ENCODE data around the gene S100A1.
"Not testable (repeated sequence)": the region's sequence is repeated elsewhere in the genome, so short reads cannot be mapped to it uniquely, and the experiment has no call there.

Gene S100A1

GRCh38 chr1:153627715-153628626 is at the start of gene S100A1:
TSS of gene S100A1 (plus strand) at chr1:153628434. CDS start at chr1:153630522, 2,088 bp downstream.
- DNase-seq (ENCODE audit: low read depth) = no peak

- DNase-seq (ENCODE audit: low read depth) = no peak
Measured at GRCh38 chr1:153578490-153578889, 49.7 kb upstream of the S100A1 start.

GRCh38 chr1:153578936-153579335 is 49.3 kb upstream of the S100A1 start:
- no peak for DNase-seq (ENCODE audit: low read depth)

- DNase-seq (ENCODE audit: low read depth) = not testable (repeated sequence)
Measured at GRCh38 chr1:153582836-153583235, 45.4 kb upstream of the S100A1 start.

- DNase-seq (ENCODE audit: low read depth) = not testable (repeated sequence)
Measured at GRCh38 chr1:153583514-153583913, 44.7 kb upstream of the S100A1 start.

DNA sequence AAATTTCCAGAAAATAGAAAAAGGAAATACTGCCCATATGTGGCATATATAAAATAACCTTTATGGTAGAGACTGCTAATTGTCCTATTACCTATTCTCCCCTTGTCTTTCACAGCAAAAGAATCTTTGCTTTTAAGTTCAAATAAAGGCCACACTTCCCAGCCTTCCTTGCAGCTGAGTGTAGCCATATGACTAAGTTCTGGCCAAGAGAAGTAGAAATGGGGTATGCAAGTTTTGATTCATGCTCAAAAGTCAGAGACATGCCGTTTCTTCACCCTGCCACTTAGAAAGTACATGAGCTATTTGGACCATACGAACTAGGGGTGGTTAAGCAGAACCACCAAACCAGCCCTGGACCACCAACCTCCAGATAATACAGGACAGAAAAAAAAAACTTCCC is 44.3 kb upstream of the S100A1 start:
- DNase-seq (ENCODE audit: low read depth) = no peak

DNA sequence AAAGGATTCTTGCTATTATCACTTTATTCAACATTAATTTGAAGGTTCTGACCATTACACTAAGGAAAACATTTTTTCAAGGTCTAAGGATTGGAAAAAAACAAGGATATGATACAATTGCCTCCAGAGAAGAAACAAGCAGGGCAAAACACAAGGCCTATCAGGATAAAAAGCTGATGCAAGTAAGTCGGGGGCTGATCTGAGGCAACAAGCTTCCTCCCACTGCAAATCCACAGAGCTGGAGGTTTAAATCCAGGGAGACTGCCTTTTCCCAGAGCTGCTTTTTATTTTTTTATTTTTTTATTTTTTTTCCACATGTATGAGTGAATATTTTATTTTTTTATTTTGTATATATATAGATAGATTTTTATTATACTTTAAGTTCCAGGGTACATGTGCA is 43.2 kb upstream of the S100A1 start:
- no peak for DNase-seq (ENCODE audit: low read depth)

DNA sequence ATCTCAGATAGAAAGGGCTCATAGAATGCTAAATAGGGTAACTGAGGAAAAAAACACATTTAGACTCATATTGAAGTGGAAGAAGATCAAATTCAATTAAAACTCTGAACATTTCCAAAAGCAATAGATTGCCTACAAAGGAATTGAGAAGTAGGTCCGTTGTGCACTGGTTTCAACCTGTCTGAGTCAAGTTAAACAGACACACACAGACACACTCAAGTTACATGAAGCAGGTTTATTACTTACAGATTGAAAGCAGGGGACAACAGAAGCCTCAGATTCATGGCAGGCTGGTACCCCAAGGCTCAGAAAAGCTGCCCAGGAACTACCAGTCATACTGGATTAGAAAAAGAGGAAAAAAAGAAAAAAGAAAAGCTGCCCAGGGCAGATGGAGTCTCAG is 41.9 kb upstream of the S100A1 start:
- no peak for DNase-seq (ENCODE audit: low read depth)

DNA sequence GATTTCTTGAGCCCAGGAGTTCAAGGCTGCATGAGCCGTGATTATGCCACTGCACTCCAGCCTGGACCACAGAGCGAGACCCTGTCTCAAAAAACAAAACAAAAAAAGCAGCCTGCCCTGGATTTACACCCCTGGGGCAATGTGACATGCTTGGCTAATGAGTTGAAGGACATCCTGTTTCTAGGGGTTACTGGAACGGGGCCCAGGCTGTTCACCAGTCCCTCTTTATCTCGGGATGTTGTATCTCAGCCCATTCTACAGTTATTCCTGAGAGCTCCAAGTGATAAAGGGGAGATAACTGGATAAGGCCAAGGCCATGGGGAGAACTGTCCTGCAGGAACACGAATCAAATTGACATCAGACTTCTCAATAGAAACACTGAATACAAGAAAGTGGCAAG is 40.9 kb upstream of the S100A1 start:
- DNase-seq (ENCODE audit: low read depth) = no peak

DNA sequence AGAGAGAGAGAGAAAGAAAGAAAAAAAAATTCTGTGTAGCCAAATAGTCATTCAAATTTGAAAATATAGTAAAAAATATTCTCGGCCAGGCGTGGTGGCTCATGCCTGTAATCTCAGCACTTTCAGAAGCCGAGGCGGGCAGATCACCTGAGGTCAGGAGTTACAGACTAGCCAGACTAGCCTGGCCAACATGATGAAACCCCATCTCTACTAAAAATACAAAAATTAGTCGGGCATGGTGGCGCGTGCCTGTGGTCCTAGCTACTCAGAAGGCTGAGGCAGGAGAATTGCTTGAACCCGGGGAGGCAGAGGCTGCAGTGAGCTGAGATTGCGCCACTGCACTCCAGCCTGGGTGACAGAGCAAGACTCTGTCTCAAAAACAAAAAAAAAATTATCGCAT is 40.2 kb upstream of the S100A1 start:
- not testable (repeated sequence) for DNase-seq (ENCODE audit: low read depth)

DNA sequence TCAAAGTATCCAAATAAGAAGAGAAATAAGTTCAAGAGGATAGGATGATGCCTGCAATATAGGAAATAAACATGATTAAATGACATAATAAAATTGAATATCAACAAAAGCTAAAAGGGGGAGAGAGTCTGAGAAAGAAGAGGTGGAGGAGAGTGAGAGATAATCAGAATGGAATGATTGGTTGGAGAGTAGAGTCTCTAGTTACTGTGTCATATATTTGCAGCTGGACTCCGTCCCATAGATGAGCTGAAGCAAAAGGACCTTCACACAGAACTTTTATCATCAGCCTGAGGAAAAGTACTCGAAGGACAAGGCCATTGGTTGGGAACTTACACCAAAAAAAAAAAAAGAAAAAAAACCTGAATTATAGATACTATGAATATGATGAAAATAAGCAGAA is 39.8 kb upstream of the S100A1 start:
- DNase-seq (ENCODE audit: low read depth) = no peak

DNA sequence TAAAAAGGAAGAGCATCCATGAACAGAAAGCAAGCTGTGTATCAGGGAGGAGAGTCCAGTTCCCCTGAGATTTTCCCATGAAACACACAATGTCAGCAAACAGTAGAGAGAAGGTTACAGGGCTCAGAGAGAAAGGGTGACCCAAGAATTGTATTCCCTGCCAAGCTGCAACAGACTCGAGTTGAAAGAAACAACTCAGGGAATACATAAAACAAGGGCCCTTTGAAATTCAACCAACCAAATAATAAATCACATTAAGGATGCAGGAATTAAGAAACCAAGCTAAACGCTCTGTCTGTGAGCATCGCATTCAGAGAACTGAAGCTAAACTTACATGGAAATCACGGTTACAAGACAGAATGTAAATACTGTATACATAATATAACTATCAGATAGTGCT is 35.5 kb upstream of the S100A1 start:
- DNase-seq (ENCODE audit: low read depth) = no peak

- DNase-seq (ENCODE audit: low read depth) = no peak
Measured at GRCh38 chr1:153597206-153597605, 31.0 kb upstream of the S100A1 start.

GRCh38 chr1:153598309-153599172 is 29.7 kb upstream of the S100A1 start:
- no peak for DNase-seq (ENCODE audit: low read depth)

- no peak for DNase-seq (ENCODE audit: low read depth)
Measured at GRCh38 chr1:153599847-153600246, 28.4 kb upstream of the S100A1 start.

DNA sequence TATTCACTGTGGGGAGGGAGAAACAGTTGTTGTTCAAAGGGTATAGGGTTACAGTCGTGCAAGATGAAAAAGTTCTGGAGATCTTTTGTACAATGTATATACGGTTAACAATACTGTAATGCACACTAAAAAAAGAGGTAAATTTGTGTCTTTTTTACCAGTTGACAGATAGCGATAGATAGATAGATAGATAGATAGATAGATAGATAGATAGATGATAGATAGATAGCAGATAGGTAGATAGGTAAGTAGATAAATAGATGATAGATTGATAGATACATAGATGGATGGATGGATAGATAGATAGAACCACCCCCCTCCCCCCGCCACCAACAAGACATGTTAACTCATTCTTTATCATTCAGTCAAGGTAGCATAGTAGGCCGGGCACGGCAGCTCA is 25.5 kb upstream of the S100A1 start:
- no peak for DNase-seq (ENCODE audit: low read depth)

DNA sequence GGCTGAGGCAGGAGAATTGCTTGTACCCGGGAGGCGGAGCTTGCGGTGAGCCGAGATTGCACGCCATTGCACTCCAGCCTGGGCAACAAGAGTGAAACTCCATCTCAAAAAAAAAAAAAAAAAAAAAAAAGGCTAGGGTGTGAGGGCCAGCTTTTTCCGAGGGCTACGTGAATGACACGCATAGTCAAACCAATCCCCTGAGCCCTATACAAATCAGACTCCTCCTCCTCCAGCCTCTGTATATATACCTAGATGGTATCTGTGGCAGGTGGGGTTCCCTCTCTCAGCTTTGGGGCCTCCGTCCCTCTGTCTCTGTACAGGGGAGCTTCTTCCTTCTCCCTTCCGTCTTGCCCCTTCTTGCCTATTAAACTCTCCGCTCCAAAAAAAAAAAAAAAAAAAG is 22.0 kb upstream of the S100A1 start:
- no peak for DNase-seq (ENCODE audit: low read depth)

DNA sequence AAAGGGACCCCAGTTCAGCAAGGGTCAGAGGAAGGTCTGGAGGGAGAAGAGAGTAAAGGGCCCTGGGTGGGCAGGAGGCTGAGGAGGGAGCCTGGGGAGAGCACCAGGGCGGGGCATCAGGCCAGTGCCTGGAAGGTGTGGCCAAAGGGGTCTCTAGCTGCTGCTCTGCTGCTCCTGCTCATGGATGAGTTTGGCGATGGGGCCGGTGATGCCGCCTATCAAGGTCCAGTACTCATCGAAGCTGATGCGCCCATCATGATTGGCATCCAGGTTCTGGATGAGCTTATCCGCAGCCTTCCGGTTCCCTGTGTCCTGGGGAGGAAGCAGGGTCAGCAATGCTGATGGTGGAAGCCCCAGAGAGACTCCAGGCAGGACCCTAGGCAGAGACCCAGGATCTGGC is 20.9 kb upstream of the S100A1 start:
- DNase-seq (ENCODE audit: low read depth) = no peak

DNA sequence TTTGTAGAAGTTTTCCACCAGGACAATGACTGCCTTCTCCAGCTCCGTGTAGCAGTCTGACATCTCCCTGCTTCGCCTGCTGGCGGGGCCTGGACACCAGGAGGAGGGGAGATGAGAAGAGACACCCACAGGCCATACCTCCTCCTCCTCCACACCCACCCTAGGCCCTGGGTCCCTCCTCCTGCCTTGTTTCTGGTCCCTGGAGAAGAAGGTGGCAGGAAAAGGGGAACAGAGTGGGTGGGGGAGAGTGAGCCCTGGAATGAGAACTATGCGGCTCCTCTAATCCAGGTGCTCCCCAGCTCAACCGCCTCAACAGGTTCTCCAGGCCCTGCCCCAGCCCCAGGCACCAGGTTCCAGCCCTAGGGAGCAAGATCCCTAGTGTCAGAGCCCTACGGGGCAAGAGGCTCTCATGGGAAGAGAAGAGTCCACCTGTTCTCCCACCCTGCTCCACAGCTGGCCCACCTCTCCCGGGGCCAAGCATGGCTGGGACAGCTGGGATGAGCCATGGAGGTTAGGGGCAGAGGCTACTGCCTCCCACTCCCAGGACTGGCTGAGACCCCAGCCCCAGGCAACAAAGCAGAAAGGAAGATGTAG is 20.0 kb upstream of the S100A1 start:
- no peak for DNase-seq (ENCODE audit: low read depth)

GRCh38 chr1:153608742-153609584 is 19.3 kb upstream of the S100A1 start:
- DNase-seq (ENCODE audit: low read depth) = no peak

GRCh38 chr1:153609585-153609907 is 18.7 kb upstream of the S100A1 start:
- no peak for DNase-seq (ENCODE audit: low read depth)

- DNase-seq (ENCODE audit: low read depth) = no peak
Measured at GRCh38 chr1:153610334-153610733, 17.9 kb upstream of the S100A1 start.
